ENCODE results near the gene ST6GALNAC3.

DNA sequence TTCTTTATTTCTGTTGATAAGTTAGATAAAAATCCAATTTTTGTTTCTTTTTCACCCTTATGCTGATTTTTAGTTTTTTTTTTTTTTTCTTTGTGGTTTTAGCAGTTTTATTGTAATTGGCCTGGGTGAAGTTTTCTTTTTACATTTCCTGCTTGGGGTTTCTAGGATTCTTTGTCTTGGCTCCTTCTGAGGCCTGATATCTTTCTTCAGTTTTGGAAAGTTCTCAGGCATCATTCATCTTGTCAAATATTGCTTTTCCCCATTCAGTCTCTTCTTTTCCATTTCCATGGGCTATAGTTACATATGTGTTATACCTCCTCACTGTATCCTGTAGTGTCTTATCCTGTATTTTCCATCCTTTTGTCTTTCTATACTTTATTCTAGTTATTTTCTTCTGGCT lies 28.5 kb downstream of the ST6GALNAC3 start:
- TF ChIP-seq, protein P1, sequence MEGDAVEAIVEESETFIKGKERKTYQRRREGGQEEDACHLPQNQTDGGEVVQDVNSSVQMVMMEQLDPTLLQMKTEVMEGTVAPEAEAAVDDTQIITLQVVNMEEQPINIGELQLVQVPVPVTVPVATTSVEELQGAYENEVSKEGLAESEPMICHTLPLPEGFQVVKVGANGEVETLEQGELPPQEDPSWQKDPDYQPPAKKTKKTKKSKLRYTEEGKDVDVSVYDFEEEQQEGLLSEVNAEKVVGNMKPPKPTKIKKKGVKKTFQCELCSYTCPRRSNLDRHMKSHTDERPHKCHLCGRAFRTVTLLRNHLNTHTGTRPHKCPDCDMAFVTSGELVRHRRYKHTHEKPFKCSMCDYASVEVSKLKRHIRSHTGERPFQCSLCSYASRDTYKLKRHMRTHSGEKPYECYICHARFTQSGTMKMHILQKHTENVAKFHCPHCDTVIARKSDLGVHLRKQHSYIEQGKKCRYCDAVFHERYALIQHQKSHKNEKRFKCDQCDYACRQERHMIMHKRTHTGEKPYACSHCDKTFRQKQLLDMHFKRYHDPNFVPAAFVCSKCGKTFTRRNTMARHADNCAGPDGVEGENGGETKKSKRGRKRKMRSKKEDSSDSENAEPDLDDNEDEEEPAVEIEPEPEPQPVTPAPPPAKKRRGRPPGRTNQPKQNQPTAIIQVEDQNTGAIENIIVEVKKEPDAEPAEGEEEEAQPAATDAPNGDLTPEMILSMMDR (IDR thresholded peaks at IDR 0.05): no peak
- TF ChIP-seq POLR2A (IDR thresholded peaks at IDR 0.05) (no peak), EP300 (IDR thresholded peaks at IDR 0.05; ENCODE audit: low read depth) (no peak)
